GM18870 (cell line): ENCODE data around the gene FAM120A.

Experiments used
- ATAC-seq: cut with Tn5 transposase; IDR thresholded peaks from one replicate; pipeline ENCODE4 v1.9.1; 2021; ENCODE audit warnings: moderate library complexity; ENCODE audit not compliant: unreplicated experiment

The FAM120A gene

GRCh38 chr9:93470391-93470790 lies 18.9 kb downstream of the FAM120A start:
- ATAC-seq: no peak

- no peak for ATAC-seq
These were observed 19.6 kb downstream of the FAM120A start for GRCh38 chr9:93471124-93471523.

- ATAC-seq: no peak
These were observed 21.9 kb downstream of the FAM120A start for GRCh38 chr9:93473411-93473810.

- no peak for ATAC-seq
These were observed 23.6 kb downstream of the FAM120A start for GRCh38 chr9:93475108-93475507.

- no peak for ATAC-seq
These were observed 24.4 kb downstream of the FAM120A start for GRCh38 chr9:93475856-93476255.

GRCh38 chr9:93476924-93477323 lies 25.4 kb downstream of the FAM120A start:
- no peak for ATAC-seq

GRCh38 chr9:93477397-93477796 lies 25.9 kb downstream of the FAM120A start:
- ATAC-seq: no peak

GRCh38 chr9:93479726-93480125 lies 28.2 kb downstream of the FAM120A start:
- no peak for ATAC-seq

GRCh38 chr9:93480262-93480661 lies 28.8 kb downstream of the FAM120A start:
- no peak for ATAC-seq

GRCh38 chr9:93480728-93481324 lies 29.3 kb downstream of the FAM120A start:
- no peak for ATAC-seq

- no peak for ATAC-seq
These were observed 32.0 kb downstream of the FAM120A start for GRCh38 chr9:93483497-93483896.

GRCh38 chr9:93486268-93486667 lies 34.8 kb downstream of the FAM120A start:
- no peak for ATAC-seq

GRCh38 chr9:93488244-93488643 lies 36.8 kb downstream of the FAM120A start:
- no peak for ATAC-seq

- no peak for ATAC-seq
These were observed 40.2 kb downstream of the FAM120A start for GRCh38 chr9:93491593-93492232.

GRCh38 chr9:93492327-93492726 lies 40.8 kb downstream of the FAM120A start:
- no peak for ATAC-seq

- ATAC-seq: no peak
These were observed 42.5 kb downstream of the FAM120A start for GRCh38 chr9:93493949-93494348.

GRCh38 chr9:93496285-93496684 lies 44.8 kb downstream of the FAM120A start:
- no peak for ATAC-seq

GRCh38 chr9:93500571-93501298 lies 49.2 kb downstream of the FAM120A start:
- no peak for ATAC-seq

GRCh38 chr9:93501406-93501805 lies 49.9 kb downstream of the FAM120A start:
- no peak for ATAC-seq

GRCh38 chr9:93503381-93503780 lies 51.9 kb downstream of the FAM120A start:
- ATAC-seq: no peak

- ATAC-seq: no peak
These were observed 54.2 kb downstream of the FAM120A start for GRCh38 chr9:93505541-93506132.

- ATAC-seq: no peak
These were observed 56.3 kb downstream of the FAM120A start for GRCh38 chr9:93507768-93508167.
